Stimulated activated CD4-positive, alpha-beta T cell treated with anti-CD3 and anti-CD28 coated beads, Interleukin-1b, Interleukin-23, amount 100 ng/mL, for 48 hours (primary cell): ENCODE data around the gene NBEAL2.

Experiments
- DNase-seq: peaks from one replicate; pipeline ENCODE4 v3.0.0-alpha.2; 2020

Gene NBEAL2, protein sequence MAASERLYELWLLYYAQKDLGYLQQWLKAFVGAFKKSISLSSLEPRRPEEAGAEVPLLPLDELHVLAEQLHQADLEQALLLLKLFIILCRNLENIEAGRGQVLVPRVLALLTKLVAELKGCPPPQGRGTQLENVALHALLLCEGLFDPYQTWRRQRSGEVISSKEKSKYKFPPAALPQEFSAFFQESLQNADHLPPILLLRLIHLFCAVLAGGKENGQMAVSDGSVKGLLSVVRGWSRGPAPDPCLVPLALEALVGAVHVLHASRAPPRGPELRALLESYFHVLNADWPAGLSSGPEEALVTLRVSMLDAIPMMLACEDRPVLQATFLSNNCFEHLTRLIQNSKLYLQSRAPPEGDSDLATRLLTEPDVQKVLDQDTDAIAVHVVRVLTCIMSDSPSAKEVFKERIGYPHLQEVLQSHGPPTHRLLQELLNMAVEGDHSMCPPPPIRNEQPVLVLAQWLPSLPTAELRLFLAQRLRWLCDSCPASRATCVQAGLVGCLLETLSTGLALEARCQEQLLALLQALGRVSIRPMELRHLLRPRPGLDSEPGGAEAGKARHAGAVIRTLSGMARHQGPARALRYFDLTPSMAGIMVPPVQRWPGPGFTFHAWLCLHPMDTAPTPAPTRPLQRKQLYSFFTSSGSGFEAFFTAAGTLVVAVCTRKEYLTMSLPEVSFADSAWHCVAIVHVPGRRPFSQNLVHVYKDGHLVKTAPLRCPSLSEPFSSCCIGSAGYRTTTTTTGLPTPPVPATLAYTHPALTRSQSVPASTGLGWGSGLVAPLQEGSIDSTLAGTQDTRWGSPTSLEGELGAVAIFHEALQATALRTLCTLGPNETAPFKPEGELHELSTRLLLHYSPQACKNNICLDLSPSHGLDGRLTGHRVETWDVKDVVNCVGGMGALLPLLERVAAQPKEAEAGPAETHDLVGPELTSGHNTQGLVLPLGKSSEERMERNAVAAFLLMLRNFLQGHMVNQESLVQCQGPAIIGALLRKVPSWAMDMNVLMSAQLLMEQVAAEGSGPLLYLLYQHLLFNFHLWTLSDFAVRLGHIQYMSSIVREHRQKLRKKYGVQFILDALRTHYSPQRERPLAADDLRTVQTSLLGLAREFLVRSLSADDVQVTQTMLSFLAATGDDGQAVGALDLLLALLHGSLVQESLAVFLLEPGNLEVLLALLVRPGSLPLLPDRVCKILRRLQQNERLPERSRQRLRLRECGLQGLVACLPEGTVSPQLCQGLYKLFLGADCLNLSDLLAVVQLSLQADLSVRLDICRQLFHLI (N-terminal part only)

DNA sequence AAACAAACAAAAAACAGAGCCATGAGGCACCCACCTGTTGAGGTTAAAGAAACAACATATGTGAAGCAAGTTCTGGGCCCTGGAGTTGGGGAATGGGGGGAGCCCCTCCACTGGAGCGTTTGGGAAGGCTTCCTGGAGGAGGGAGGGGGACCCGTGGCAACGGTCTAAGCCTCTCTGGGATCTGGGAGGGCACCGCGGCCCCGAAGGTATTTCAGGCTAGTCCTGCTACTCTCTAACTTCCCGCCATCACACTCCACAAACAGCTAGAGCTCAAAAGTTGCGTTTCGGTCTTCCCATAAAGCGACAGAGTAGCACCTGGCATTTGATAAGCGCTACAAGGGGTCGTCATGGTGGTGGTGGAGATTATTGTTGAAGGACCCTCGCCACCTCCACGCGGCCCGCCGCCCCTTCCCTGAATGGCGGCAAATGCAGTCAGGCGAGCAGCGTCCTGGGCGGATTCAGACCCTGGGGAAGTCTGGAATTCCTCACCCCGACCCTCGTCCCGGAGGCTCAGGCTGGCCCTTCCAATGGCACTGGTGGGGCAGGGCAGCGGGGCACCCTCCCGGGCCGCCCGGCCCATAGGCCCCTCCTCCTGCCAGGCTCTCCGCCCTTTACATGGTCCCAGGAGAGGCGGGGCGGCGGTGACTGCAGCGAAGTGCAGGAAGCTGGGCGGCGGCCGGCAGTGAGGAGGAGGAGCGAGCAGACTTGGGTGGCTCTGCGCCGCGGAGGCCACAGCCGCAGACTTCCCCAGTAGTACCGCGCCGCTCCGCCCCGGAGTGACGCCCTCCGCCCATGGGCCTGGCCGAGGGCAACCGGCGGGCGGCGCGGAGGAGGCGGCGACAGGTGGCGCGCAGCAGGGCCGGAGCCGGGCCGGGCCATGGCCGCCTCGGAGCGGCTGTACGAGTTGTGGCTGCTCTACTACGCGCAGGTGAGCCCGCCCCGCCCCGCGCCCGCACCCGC is at the start of gene NBEAL2:
NBEAL2 (plus strand) TSS at position 682 of the 960 bp plus-strand sequence; CDS start at position 878, 196 bp downstream.
- DNase-seq: peak; percentile 97

- no peak for DNase-seq
Observed at GRCh38 chr3:46930166-46930944, 49.1 kb upstream of the NBEAL2 start.

- DNase-seq: no peak
Observed at GRCh38 chr3:46930945-46931403, 48.5 kb upstream of the NBEAL2 start.

DNA sequence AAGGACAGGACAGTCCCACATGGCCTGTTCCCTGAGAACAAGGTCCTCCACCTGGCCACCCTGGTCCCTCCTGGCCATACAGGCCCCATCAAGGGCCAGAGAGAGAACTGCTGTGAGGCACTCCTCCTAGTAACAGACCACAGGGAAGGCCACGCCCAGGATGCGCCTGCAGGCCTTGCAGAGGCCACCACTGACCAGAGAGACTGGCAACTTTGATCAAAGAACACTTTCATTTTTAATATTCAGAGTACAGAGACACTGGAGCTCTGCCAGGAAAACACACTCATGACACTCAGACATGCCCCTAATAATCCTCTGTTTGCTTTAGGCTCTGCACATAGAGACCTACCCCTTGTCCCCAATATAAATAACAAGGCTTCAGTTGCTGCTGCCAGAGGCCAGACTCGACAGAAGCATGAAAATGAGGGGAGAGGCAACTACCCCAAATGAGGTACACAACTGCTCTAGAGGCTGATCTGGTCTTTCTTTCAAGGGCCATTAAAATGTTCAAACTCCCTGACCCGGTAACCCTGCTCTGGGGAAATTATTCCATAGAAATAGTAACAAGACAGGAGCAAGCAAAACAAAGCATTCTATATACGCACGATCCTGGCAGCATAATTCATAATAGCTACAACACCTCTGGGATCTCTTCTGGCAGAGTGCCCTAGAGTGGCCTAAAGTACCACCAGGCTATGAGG is 47.7 kb upstream of the NBEAL2 start:
- DNase-seq: no peak

- no peak for DNase-seq
Observed at GRCh38 chr3:46932455-46933225, 46.8 kb upstream of the NBEAL2 start.

GRCh38 chr3:46933261-46933660 is 46.2 kb upstream of the NBEAL2 start:
- no peak for DNase-seq

DNA sequence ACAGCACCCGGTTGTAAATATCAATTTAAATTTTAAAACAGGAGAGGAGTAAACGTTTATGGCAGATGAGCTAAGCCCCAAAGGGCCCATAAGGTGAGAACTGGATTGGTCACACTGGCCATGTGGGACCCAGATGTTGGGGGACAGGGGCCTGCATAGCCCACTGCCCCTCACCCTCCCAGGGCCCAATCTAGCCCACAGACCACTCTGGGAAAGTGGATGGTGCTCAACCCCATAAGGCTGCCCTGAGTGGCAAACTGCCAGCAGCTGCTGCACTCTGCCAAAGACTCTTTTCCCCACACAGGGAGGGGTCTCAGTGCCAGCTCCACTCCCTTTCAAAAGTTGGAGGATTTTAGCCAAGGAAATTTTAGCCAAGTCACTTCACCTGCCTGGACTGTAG is 45.4 kb upstream of the NBEAL2 start:
- no peak for DNase-seq

- no peak for DNase-seq
Observed at GRCh38 chr3:46934498-46935167, 44.8 kb upstream of the NBEAL2 start.

DNA sequence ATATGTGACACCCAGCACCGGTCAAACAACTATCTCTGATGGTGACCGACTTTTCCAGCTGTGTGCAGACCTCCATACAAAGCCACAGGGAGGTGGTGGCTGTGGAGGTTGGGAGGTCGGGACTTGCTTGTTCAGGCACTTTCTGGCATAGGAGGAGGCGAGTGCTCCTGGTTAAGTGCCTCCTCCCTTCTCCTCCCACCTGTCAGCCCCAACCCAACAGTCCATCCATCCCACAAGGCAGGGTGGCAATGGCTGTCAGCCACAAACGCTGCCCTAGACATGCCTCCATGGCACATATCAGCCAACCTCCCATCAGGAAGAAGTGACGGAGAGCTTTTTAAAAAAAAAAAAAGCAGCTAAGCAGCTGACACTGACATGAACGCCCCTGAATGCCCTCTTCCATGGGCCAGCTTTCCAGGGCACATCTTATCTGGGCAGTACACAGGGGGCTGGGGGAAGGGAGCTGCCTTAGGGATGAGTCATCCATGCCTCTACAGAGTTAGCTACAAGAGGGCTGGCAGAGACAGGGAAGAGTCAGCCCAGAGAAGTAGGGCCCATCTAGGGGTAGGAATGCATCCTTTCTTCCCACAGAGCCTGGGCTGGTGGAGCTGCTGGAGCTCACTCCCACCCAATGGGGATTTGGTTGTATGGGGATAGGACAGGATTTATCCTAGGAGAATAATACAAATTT is 44.2 kb upstream of the NBEAL2 start:
- DNase-seq: no peak

GRCh38 chr3:46935989-46936558 is 43.4 kb upstream of the NBEAL2 start:
- DNase-seq: no peak

DNA sequence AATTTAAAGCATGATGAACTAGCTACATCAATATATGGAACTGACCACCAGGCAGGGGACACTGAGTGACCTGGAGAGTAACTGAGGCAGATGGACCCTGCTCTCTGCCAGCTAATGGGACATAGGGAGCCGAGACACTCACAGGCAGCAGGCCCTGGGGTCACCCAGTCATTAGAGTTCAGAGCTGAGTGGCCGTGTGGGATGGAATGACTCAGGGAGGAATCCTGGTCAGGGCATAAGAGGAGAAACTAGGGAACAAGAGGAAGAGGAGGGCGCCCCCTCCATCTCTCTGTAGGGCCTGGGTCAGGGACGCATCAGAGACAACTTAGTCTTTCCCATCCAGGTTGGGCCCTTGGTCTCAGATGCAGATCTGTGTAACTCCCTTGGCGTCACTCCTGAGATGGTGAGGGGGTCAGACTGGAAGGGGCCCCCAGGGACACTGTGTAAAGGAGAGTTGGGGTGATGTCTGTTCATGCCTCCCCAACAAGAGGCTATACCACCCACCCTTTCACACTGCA is 42.7 kb upstream of the NBEAL2 start:
- no peak for DNase-seq

DNA sequence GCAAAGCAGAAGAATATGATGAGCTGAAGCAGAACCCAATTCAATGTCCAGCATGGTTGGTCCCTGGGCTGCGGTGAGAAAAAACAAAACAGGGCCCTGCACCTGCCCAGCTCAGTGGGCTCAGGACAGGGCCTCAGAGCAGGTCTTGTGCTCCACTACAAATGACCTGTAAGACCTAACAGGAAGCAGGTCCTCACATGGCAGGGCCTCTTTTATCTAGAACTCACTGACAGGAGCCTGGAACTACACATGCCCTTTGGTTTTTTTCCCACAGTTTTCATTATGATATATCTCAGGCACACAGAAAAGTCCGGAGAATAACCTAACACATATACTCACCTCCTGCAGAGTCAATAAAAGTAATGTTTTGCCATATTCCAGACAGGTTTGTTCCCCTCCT is 41.3 kb upstream of the NBEAL2 start:
- no peak for DNase-seq

- DNase-seq: no peak
Observed at GRCh38 chr3:46939578-46940445, 39.7 kb upstream of the NBEAL2 start.

DNA sequence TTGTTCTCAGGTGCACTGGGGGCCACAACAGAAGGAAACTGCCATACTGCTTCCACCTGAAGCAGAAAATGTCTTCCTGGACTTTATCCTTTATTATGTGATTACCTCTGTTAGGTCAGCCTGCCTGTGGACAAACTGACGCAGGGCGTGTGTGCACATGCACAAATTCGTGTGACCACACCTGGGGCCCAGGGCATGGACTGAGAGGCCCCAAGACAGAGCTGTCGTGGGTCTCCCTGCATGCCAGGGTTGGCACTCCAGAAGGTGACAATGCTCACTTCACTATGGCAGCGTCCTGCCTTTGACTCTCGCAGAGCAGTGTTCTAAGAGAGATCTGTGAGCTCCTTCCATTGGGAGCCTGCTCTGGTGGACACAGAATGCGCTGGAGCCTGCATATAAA is 37.4 kb upstream of the NBEAL2 start:
- no peak for DNase-seq

GRCh38 chr3:46942481-46943236 is 36.8 kb upstream of the NBEAL2 start:
- DNase-seq: no peak
